NOMO-1 (cell line): ENCODE measurements around the gene PRR12.

Source experiments
- DNase-seq, 2 experiments: peaks; one replicate each; lab custom pipeline; 2025; ENCODE audit not compliant: unreplicated experiment in 2 of 2; lab: John Stamatoyannopoulos, UW

Gene PRR12

DNA sequence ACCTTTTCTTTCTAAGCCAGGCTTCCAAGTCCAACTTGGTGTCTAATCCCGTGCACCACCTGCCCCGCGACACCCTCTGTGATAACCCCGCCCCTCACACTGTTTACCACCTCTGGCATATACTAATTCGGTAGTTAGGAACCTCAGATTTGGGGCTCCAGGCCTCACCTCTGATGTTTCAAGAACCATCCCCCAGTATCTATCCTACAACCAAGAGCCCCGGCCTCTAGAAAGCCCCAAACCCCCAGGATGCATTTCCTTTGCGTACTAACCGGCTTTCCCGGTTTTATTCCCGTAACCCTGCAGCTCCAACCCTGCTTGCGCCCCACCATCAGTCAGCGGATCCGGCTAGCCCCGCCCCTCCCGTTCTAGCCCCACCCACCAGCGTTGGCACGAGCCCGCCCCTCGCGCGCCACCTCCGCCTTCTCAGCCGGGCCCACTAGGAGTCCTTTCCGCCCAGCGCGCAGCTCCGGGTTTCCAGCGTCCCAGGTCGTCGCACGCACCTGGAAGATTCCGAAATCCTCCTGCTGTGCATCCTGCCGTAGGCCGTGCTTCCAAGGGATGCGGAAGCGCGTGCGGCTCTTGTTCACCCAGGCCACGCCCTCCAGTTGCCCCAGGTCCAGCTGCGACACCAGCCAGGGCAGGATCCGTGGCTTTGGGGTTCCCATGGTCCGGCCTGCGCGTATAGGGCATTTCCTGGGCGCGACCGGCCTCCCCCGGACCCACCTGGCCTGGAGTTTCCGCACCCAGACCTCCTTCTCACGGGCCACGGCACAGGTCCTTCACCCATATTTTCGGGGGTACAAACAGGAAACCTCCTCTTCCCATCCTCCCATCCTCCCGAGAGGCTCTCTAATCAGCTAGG lies 73.4 kb downstream of the PRR12 start:
- peak; percentile 60 to 74 for DNase-seq

DNA sequence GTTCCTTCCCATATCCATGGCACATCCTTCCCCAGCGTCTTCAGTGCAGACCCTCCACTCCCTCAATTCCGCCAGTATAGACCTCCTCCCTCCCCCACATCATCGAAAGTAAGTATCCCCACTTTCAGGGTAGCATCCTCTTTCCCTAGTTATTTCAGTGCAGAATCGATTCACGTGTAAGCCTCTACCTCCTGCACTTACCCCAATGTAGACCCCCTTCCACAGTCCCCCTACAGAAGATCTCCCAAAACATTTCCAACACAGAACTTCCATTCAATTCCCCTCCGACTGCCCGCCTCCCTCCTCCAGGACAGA lies 74.0 kb downstream of the PRR12 start:
- no peak for DNase-seq

GRCh38 chr19:49665351-49666119 lies 74.6 kb downstream of the PRR12 start, which contains the start of the genes BCL2L12 and IRF3:
TSS of gene BCL2L12 (plus strand) at chr19:49665933. CDS start at chr19:49666693, 760 bp downstream.
TSS of gene IRF3 (minus strand) at chr19:49665857. CDS start at chr19:49664838, 1,019 bp downstream.
- DNase-seq, result peak; percentile 94 to 95

DNA sequence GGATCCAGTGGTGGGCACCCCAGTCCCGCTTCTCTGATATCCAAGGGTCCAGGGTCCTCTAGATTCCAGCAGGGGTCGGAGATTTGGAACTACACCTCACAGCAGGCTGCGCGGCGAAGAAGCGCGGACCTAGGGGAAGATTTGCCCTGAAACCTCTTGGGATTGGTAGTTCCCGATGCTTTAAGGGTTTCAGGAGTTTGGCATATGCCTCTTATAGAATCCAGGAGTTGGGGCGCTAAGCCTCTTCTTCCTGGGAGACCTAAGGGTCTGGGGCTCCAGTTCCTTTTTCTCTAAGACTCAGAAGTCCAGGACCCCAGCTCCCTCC lies 75.1 kb downstream of the PRR12 start:
- DNase-seq, result no peak

DNA sequence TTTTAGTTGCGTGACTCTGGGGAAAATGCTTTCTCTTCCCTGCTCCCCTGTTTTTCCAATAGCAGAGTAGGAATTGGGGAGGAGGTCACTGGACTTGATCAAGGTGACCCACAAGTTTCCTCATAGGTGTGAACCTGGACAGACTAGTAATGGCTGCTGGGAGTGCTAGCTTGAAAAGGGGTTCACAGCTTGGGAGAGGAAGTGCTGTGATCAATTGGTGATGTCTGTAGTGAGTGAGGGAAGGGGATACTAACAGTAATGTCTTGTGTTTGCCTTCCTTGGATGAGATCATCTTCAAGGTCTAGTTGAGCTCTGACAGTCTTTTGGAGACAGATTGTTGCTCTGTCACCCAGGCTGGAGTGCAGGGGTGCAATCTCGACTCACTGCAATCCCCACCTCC lies 76.5 kb downstream of the PRR12 start:
- DNase-seq, result no peak

- DNase-seq, result no peak
These were observed 78.5 kb downstream of the PRR12 start for GRCh38 chr19:49669516-49669915.

DNA sequence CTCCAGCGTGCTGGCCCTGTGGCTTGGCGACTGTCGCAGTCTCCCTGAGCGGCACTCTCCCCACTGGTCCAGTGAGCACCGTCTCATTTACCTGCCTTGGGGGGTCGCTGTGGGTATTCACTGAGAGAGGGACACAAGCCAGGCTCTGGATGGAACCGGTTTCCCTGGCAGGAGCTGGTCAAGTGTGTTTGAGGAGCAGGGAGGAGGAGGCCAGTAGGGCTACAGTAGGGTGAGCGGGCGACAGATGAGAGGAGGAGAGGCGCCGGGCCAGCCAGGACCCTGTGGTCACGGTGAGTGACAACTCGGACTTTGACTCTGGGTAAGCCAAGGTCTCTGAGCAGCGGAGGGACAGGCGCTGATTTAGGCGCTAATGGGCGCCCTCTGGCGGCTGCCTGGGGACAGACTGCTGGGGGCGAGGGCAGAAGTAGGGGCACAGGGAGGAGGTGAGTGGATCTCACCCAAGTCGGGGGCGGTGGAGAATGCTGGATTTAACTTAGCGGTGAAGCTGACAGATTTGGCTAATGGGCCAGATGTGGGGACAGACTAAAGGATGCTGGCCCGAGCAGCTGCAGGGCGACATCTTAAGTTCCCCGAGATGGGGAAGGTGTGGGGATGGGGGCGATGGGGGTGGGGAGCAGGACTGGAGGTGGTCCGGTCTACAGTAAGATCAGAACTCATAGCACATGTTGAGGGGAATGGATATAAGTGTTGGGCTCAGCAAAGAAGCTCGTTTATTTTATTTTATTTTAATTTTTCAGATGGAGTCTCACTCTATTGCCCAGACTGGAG lies 81.3 kb downstream of the PRR12 start:
- DNase-seq, result peak; percentile 54 to 65
